ENCODE measurements around the gene ALOX15B.

The ALOX15B gene

GRCh38 chr17:8080208-8080798 lies 41.4 kb downstream of the ALOX15B start:
- no peak for DNase-seq (ENCODE audit: low read depth)

- DNase-seq (ENCODE audit: low read depth) = no peak
These were observed 42.0 kb downstream of the ALOX15B start for GRCh38 chr17:8080799-8081219.

- DNase-seq (ENCODE audit: low read depth) = no peak
These were observed 43.0 kb downstream of the ALOX15B start for GRCh38 chr17:8081876-8082275.

GRCh38 chr17:8082292-8082691 lies 43.4 kb downstream of the ALOX15B start:
- DNase-seq (ENCODE audit: low read depth) = no peak

GRCh38 chr17:8084250-8084649 lies 45.4 kb downstream of the ALOX15B start:
- DNase-seq (ENCODE audit: low read depth) = no peak

GRCh38 chr17:8087075-8087951 lies 48.5 kb downstream of the ALOX15B start, which contains the start of gene ALOX12B:
ALOX12B (minus strand) TSS chr17:8087716; CDS start chr17:8087442, 274 bp downstream.
- DNase-seq (ENCODE audit: low read depth) = no peak

GRCh38 chr17:8087952-8088230 lies 49.0 kb downstream of the ALOX15B start:
- no peak for DNase-seq (ENCODE audit: low read depth)

- DNase-seq (ENCODE audit: low read depth) = no peak
These were observed 50.9 kb downstream of the ALOX15B start for GRCh38 chr17:8089728-8090127.

GRCh38 chr17:8091033-8091687 lies 52.3 kb downstream of the ALOX15B start:
- no peak for DNase-seq (ENCODE audit: low read depth)

- no peak for DNase-seq (ENCODE audit: low read depth)
These were observed 56.5 kb downstream of the ALOX15B start for GRCh38 chr17:8095361-8095760.

GRCh38 chr17:8096541-8096940 lies 57.7 kb downstream of the ALOX15B start:
- DNase-seq (ENCODE audit: low read depth) = no peak
